Prostate gland (tissue), 2 donors: Measurements from ENCODE around the gene PPP2R5E. TPM values are rescaled to one million over a fixed set of nuclear protein-coding genes. Genes with fewer than 3 reads are reported as not detected.

Experiments used
- DNase-seq: peaks from one replicate; pipeline ENCODE4 v3.0.0-alpha.2; 2019; ENCODE audit warnings: low spot score
- H3K27ac ChIP-seq, 2 donors: fragments of 200-600 bp; sonication (generic); 2 replicates each; pipeline ENCODE4 v1.5.1; 2017 to 2019
- H3K27me3 ChIP-seq: fragments of 200-600 bp; sonication (generic); replicated peaks from 2 replicates; pipeline ENCODE4 v1.5.1; 2019; ENCODE audit not compliant: insufficient read depth
- H3K36me3 ChIP-seq, 2 donors: fragments of 200-600 bp; sonication (generic); 1 replicate in 1 of 2; 2 replicates in 1 of 2; pipeline versions ENCODE4 v1.5.1 to v1.8.1; 2017 to 2019
- H3K4me1 ChIP-seq: fragments of 200-600 bp; sonication (generic); replicated peaks from 2 replicates; pipeline ENCODE4 v1.5.1; 2019
- H3K4me3 ChIP-seq, 2 donors: fragments of 200-600 bp; sonication (generic); 2 replicates each; pipeline ENCODE4 v1.5.1; 2017 to 2019
- H3K9me3 ChIP-seq: fragments of 200-600 bp; sonication (generic); 2 replicates; pipeline ENCODE4 v1.5.1; 2017
- POLR2A ChIP-seq: fragments of 450-650 bp; IDR thresholded peaks from one replicate; pipeline ENCODE4 v1.6.1; 2016; ENCODE audit warnings: antibody characterized with exemption, mild to moderate bottlenecking
- POLR2AphosphoS5 ChIP-seq: sonication (generic); formaldehyde crosslinking; IDR thresholded peaks from one replicate; pipeline ENCODE4 v1.6.1; 2017; ENCODE audit warnings: antibody characterized with exemption
- WGBS: methylation state at CpG from one replicate; pipeline ENCODE4 v1.1.5; 2018; 5-methylcytosine and 5-hydroxymethylcytosine counted together
- intact Hi-C: fragments of 100-400 bp; cut with DNase I; formaldehyde crosslinking; loops from one replicate; pipeline ENCODE4 v1.14.2; 2022
- total RNA-seq, 2 donors: library from RNA; depleted of rRNA; stranded (reverse); fragments of >200 nt; gene quantifications; one replicate each; pipeline ENCODE4 v1.1.0, GENCODE V29; 2016
- TF ChIP-seq, protein P1 (sequence below), 4 experiments: fragments of 200-600 bp in 2 of 4; fragments of 450-650 bp in 2 of 4; sonication (generic) in 2 of 4; IDR thresholded peaks; 1 replicate in 3 of 4; 2 replicates in 1 of 4; pipeline ENCODE4 v1.5.1; 2016 to 2019; ENCODE audit warnings: antibody characterized with exemption in 4 of 4, mild to moderate bottlenecking in 2 of 4, moderate library complexity in 2 of 4

Gene PPP2R5E
- total RNA-seq, 2 donors from 2014 or later = 23.5 to 30.0 TPM

DNA sequence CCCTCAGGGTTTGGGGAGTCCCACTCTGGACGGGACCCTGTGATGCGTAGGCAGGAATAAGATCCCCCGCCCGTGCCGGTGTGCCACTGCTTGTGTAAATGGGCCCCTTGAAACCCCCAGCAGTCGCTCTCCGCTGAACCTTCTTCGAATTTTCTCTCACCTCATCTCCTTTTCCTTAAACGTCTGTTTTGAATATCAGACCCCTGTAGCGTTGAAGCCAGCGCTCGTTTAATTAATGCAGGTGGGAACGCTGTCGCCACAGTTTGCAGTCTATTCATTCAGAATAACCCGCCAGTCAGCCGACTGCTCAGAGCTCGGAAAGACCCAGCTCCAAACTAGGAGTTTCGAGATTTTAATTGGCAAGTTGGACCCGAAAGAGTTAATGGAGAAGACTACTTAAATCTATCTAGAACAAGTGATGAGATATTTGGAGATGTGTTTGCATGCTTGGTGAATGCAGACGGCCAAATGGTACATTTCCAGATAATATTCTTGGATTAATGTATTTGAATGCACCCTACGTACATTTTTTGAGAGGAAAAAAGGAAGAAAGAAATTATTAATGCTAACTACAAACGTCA lies 739 bp upstream of the PPP2R5E start:
- Histone ChIP-seq H3K27me3 (no peaks in the 10 kb centered on the region), H3K36me3 (no peaks in the 10 kb centered on the region), H3K4me3 (peak overlapping the region; percentile 71 to 91), H3K27ac (peak overlapping the region; percentile 85 to 89), H3K9me3 (no peaks in the 10 kb centered on the region), H3K4me1 (no peaks in the 10 kb centered on the region)
- DNase-seq = peak; percentile 6
- TF ChIP-seq, protein P1, sequence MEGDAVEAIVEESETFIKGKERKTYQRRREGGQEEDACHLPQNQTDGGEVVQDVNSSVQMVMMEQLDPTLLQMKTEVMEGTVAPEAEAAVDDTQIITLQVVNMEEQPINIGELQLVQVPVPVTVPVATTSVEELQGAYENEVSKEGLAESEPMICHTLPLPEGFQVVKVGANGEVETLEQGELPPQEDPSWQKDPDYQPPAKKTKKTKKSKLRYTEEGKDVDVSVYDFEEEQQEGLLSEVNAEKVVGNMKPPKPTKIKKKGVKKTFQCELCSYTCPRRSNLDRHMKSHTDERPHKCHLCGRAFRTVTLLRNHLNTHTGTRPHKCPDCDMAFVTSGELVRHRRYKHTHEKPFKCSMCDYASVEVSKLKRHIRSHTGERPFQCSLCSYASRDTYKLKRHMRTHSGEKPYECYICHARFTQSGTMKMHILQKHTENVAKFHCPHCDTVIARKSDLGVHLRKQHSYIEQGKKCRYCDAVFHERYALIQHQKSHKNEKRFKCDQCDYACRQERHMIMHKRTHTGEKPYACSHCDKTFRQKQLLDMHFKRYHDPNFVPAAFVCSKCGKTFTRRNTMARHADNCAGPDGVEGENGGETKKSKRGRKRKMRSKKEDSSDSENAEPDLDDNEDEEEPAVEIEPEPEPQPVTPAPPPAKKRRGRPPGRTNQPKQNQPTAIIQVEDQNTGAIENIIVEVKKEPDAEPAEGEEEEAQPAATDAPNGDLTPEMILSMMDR (IDR thresholded peaks at IDR 0.05) = no peak
- TF ChIP-seq POLR2A (no peak), POLR2AphosphoS5 (no peak)
- under 1% methylated on average over 22 of the region's 22 CpGs for WGBS
- intact Hi-C loops = loop anchor here (2.0 to 5.0 kb wide), 4 partner anchors 98 to 183 kb away; partner anchors contain the start of gene WDR89

DNA sequence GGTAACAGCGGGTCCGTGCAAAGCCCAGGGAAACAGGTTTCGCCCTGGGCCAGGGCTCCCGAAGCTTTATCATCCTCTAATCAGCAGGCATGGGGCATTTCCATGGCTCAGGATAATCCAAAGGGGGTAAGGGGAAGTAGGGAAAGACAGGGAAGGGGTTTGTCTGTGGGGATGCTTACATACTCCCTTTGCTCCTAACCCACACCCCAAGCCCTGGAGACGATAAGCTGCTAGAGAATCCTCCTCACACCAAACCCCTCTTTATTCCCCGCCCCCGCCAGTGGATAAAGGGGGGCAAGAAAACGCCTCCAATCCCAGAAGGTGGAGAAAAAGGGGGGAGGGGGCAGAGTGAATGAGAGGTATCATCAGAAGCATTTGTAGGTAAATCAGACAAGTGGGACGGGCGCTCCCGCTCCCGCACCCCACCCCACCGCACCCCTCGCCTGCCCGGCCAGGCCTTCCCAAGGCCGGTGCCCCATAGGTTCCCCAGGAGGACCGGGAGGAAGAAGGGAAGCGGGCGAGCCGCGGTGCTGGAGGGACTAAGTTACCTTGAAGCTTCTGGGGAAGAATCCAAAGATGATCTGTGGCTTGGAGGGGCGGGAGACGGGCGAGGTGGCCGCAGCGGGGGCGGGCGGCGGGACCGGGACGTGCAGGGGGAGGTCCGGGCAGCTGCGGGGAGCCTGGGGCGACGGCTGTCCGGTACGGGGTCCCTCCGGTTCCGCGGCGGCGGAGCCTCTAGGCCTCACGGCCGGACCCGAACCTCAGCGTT lies 762 bp downstream of the PPP2R5E start:
- Histone ChIP-seq H3K4me3 (peak overlapping the region; percentile 71 to 91), H3K27me3 (no peaks in the 10 kb centered on the region), H3K27ac (peak overlapping the region; percentile 85 to 89), H3K4me1 (no peaks in the 10 kb centered on the region), H3K9me3 (no peaks in the 10 kb centered on the region), H3K36me3 (no peaks in the 10 kb centered on the region)
- TF ChIP-seq POLR2AphosphoS5 (no peak), POLR2A (no peak)
- TF ChIP-seq, protein P1 (IDR thresholded peaks at IDR 0.05) = no peak
- WGBS = 1% methylated on average over 43 of the region's 46 CpGs
- peak; percentile 14 for DNase-seq
- intact Hi-C loops = loop anchor here (2.0 to 5.0 kb wide), 3 partner anchors 100 to 184 kb away; partner anchors contain the start of gene WDR89

DNA sequence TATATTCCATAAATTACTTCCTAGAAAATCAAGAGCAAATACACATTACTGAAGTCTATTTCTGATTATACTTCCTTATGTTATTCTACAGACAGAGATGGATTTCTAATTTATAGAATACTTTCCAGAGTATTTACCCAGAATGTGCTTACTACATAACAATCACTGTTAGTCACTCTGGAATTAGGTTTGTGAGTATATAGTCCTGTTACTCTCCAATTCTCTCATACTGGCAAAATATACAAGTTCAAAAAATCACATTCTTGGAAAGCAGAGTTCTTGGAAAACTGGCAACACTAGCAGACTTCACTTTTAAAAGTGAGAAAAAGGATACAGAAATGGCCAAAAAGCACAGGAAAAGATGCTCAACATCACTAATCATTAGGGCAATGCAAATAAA lies 7.3 kb downstream of the PPP2R5E start:
- no peaks in the 10 kb centered on the region for H3K27me3 ChIP-seq
- no peak overlapping the region for H3K27ac ChIP-seq
- DNase-seq = no peak
- TF ChIP-seq, protein P1 (IDR thresholded peaks at IDR 0.05) = no peak
- no peak for TF ChIP-seq POLR2A
- TF ChIP-seq POLR2AphosphoS5 = no peak
- H3K4me3 ChIP-seq = no peak overlapping the region
- no peaks in the 10 kb centered on the region for H3K36me3 ChIP-seq
- intact Hi-C loops = no loop called here
- no peaks in the 10 kb centered on the region for H3K9me3 ChIP-seq
- no peaks in the 10 kb centered on the region for H3K4me1 ChIP-seq

DNA sequence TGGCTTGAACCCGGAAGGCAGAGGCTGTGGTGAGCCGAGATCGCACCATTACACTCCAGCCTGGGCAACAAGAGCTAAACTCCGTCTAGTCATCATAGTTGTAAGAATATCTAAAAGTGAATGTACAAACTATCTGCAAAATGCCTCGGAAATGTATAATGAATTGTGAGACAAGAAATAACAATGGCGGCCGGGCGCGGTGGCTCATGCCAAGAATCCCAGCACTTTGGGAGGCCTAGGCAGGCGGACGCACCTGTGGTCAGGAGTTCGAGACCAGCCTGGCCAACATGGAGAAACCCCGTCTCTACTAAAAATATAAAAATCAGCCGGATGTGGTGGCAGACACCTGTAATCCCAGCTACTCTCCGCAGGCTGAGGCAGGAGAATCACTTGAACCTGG lies 9.7 kb downstream of the PPP2R5E start:
- Histone ChIP-seq H3K36me3 (no peaks in the 10 kb centered on the region), H3K9me3 (no peaks in the 10 kb centered on the region)
- intact Hi-C loops = no loop called here

More for the DNA sequence above, 9.7 kb downstream of the PPP2R5E start:
- H3K27ac ChIP-seq = no peak overlapping the region
- no peak overlapping the region for H3K4me3 ChIP-seq
- no peak for DNase-seq
- TF ChIP-seq, protein P1 (IDR thresholded peaks at IDR 0.05) = no peak
- TF ChIP-seq POLR2A = no peak
- no peak for TF ChIP-seq POLR2AphosphoS5
- no peaks in the 10 kb centered on the region for H3K4me1 ChIP-seq
- WGBS = 94% methylated on average over 15 of the region's 15 CpGs
- H3K27me3 ChIP-seq = no peaks in the 10 kb centered on the region
